ENCODE data around the gene TTC9. TPM values are rescaled to one million over a fixed set of nuclear protein-coding genes. Genes with fewer than 3 reads are reported as not detected.

TTC9 gene
- 12.9 TPM for polyA plus RNA-seq (2013, experiment 1 of 2)
- 13.8 TPM for polyA plus RNA-seq (2013, experiment 2 of 2)

- Histone ChIP-seq H3K9ac (ENCODE audit: low read depth, low read length) (peak within 1 kb of the TSS; percentile 80), H3K27me3 (ENCODE audit: insufficient read depth, low read length) (peaks cover 29% of the 10 kb centered on the region; the same call in 1 of the 2 replicates), H3K4me3 (ENCODE audit: low read length) (peak within 1 kb of the TSS; percentile 91), H3K9me3 (ENCODE audit: insufficient read depth, low read depth, low read length) (no peaks in the 10 kb centered on the region), H3K36me3 (ENCODE audit: insufficient read depth, low read length) (no peaks in the 10 kb centered on the region), H3K27ac (ENCODE audit: low read depth, low read length) (peak within 1 kb of the TSS; percentile 37; the same call in 1 of the 2 replicates), H3K4me1 (ENCODE audit: insufficient read depth, low read length) (peaks cover 47% of the 10 kb centered on the region)
- WGBS, result under 1% methylated on average over 105 of the region's 105 CpGs
Observed at GRCh38 chr14:70641548-70642302, at the start of gene TTC9. TSS of gene TTC9 (plus strand) at chr14:70641916. CDS start at chr14:70642130, 214 bp downstream.

- WGBS, result 95% methylated on average over 9 of the region's 9 CpGs
- no peak overlapping the region for H3K27ac ChIP-seq (ENCODE audit: low read depth, low read length)
- no peaks in the 10 kb centered on the region for H3K9me3 ChIP-seq (ENCODE audit: insufficient read depth, low read depth, low read length)
- peaks cover 4% of the 10 kb centered on the region for H3K4me1 ChIP-seq (ENCODE audit: insufficient read depth, low read length)
- no peak overlapping the region for H3K4me3 ChIP-seq (ENCODE audit: low read length)
- peaks cover 83% of the 10 kb centered on the region for H3K36me3 ChIP-seq (ENCODE audit: insufficient read depth, low read length)
- no peak overlapping the region for H3K9ac ChIP-seq (ENCODE audit: low read depth, low read length)
- no peaks in the 10 kb centered on the region for H3K27me3 ChIP-seq (ENCODE audit: insufficient read depth, low read length)
Observed at GRCh38 chr14:70594461-70594860, 47.3 kb upstream of the TTC9 start.

- Histone ChIP-seq H3K36me3 (ENCODE audit: insufficient read depth, low read length) (peaks cover 72% of the 10 kb centered on the region), H3K4me3 (ENCODE audit: low read length) (no peak overlapping the region), H3K27ac (ENCODE audit: low read depth, low read length) (no peak overlapping the region), H3K27me3 (ENCODE audit: insufficient read depth, low read length) (no peaks in the 10 kb centered on the region), H3K9me3 (ENCODE audit: insufficient read depth, low read depth, low read length) (no peaks in the 10 kb centered on the region), H3K4me1 (ENCODE audit: insufficient read depth, low read length) (peaks cover 7% of the 10 kb centered on the region), H3K9ac (ENCODE audit: low read depth, low read length) (no peak overlapping the region)
- 92% methylated on average over 9 of the region's 9 CpGs for WGBS
Observed at GRCh38 chr14:70595443-70596185, 46.1 kb upstream of the TTC9 start.

GRCh38 chr14:70597731-70598130 is 44.0 kb upstream of the TTC9 start:
- WGBS, result 100% methylated on average over 3 of the region's 3 CpGs
- H3K27ac ChIP-seq (ENCODE audit: low read depth, low read length), result no peak overlapping the region

GRCh38 chr14:70599345-70599744 is 42.4 kb upstream of the TTC9 start:
- H3K9ac ChIP-seq (ENCODE audit: low read depth, low read length), result no peak overlapping the region
- WGBS, result 84% methylated on average over 1 of the region's 1 CpG

More at GRCh38 chr14:70597731-70598130, 44.0 kb upstream of the TTC9 start:
- peaks cover 51% of the 10 kb centered on the region for H3K36me3 ChIP-seq (ENCODE audit: insufficient read depth, low read length)
- no peak overlapping the region for H3K4me3 ChIP-seq (ENCODE audit: low read length)
- no peaks in the 10 kb centered on the region for H3K27me3 ChIP-seq (ENCODE audit: insufficient read depth, low read length)
- peaks cover 7% of the 10 kb centered on the region for H3K4me1 ChIP-seq (ENCODE audit: insufficient read depth, low read length)
- no peak overlapping the region for H3K9ac ChIP-seq (ENCODE audit: low read depth, low read length)
- H3K9me3 ChIP-seq (ENCODE audit: insufficient read depth, low read depth, low read length), result no peaks in the 10 kb centered on the region

GRCh38 chr14:70600382-70601157 is 41.1 kb upstream of the TTC9 start, which contains the start of gene MED6:
TSS of gene MED6 (minus strand) at chr14:70600655. CDS start at chr14:70600637, 18 bp downstream.
- Histone ChIP-seq H3K27ac (ENCODE audit: low read depth, low read length) (peak within 1 kb of the TSS; percentile 72), H3K9me3 (ENCODE audit: insufficient read depth, low read depth, low read length) (no peaks in the 10 kb centered on the region)

More at GRCh38 chr14:70599345-70599744, 42.4 kb upstream of the TTC9 start:
- H3K27me3 ChIP-seq (ENCODE audit: insufficient read depth, low read length), result no peaks in the 10 kb centered on the region; the same call in 1 of the 2 replicates
- H3K27ac ChIP-seq (ENCODE audit: low read depth, low read length), result no peak overlapping the region
- peaks cover 35% of the 10 kb centered on the region for H3K36me3 ChIP-seq (ENCODE audit: insufficient read depth, low read length)
- H3K4me3 ChIP-seq (ENCODE audit: low read length), result peak overlapping the region; percentile 88
- no peaks in the 10 kb centered on the region for H3K9me3 ChIP-seq (ENCODE audit: insufficient read depth, low read depth, low read length)
- peaks cover 7% of the 10 kb centered on the region for H3K4me1 ChIP-seq (ENCODE audit: insufficient read depth, low read length)

GRCh38 chr14:70601162-70601561 is 40.6 kb upstream of the TTC9 start:
- Histone ChIP-seq H3K4me1 (ENCODE audit: insufficient read depth, low read length) (peaks cover 7% of the 10 kb centered on the region), H3K27ac (ENCODE audit: low read depth, low read length) (peak overlapping the region; percentile 8; the same call in 1 of the 2 replicates), H3K36me3 (ENCODE audit: insufficient read depth, low read length) (peaks cover 16% of the 10 kb centered on the region), H3K4me3 (ENCODE audit: low read length) (peak overlapping the region; percentile 65), H3K9ac (ENCODE audit: low read depth, low read length) (peak overlapping the region; percentile 61), H3K27me3 (ENCODE audit: insufficient read depth, low read length) (no peaks in the 10 kb centered on the region; the same call in 1 of the 2 replicates), H3K9me3 (ENCODE audit: insufficient read depth, low read depth, low read length) (no peaks in the 10 kb centered on the region)
- 73% methylated on average over 3 of the region's 3 CpGs for WGBS

More at GRCh38 chr14:70600382-70601157, 41.1 kb upstream of the TTC9 start, which contains the start of gene MED6:
- Histone ChIP-seq H3K4me3 (ENCODE audit: low read length) (peak within 1 kb of the TSS; percentile 88), H3K27me3 (ENCODE audit: insufficient read depth, low read length) (no peaks in the 10 kb centered on the region; the same call in 1 of the 2 replicates), H3K36me3 (ENCODE audit: insufficient read depth, low read length) (peaks cover 22% of the 10 kb centered on the region), H3K9ac (ENCODE audit: low read depth, low read length) (peak within 1 kb of the TSS; percentile 90), H3K4me1 (ENCODE audit: insufficient read depth, low read length) (peaks cover 7% of the 10 kb centered on the region)
- WGBS, result 2% methylated on average over 41 of the region's 43 CpGs

- Histone ChIP-seq H3K9me3 (ENCODE audit: insufficient read depth, low read depth, low read length) (no peaks in the 10 kb centered on the region), H3K4me1 (ENCODE audit: insufficient read depth, low read length) (peaks cover 7% of the 10 kb centered on the region), H3K27me3 (ENCODE audit: insufficient read depth, low read length) (no peaks in the 10 kb centered on the region; the same call in 1 of the 2 replicates), H3K36me3 (ENCODE audit: insufficient read depth, low read length) (peaks cover 5% of the 10 kb centered on the region; the same call in 1 of the 2 replicates), H3K27ac (ENCODE audit: low read depth, low read length) (no peak overlapping the region), H3K9ac (ENCODE audit: low read depth, low read length) (no peak overlapping the region), H3K4me3 (ENCODE audit: low read length) (no peak overlapping the region)
- WGBS, result 72% methylated on average over 1 of the region's 2 CpGs
Observed at GRCh38 chr14:70602254-70602653, 39.5 kb upstream of the TTC9 start.

GRCh38 chr14:70611216-70611615 is 30.5 kb upstream of the TTC9 start:
- 0 out of 2 replicates have a peak, but pooled peaks cover 3% of the 10 kb centered on the region for H3K27me3 ChIP-seq (ENCODE audit: insufficient read depth, low read length)
- H3K4me3 ChIP-seq (ENCODE audit: low read length), result no peak overlapping the region
- H3K9ac ChIP-seq (ENCODE audit: low read depth, low read length), result no peak overlapping the region
- no peaks in the 10 kb centered on the region for H3K36me3 ChIP-seq (ENCODE audit: insufficient read depth, low read length)
- WGBS, result 86% methylated on average over 2 of the region's 3 CpGs
- no peaks in the 10 kb centered on the region for H3K9me3 ChIP-seq (ENCODE audit: insufficient read depth, low read depth, low read length)
- H3K4me1 ChIP-seq (ENCODE audit: insufficient read depth, low read length), result no peaks in the 10 kb centered on the region
- H3K27ac ChIP-seq (ENCODE audit: low read depth, low read length), result no peak overlapping the region

- Histone ChIP-seq H3K4me3 (ENCODE audit: low read length) (no peak overlapping the region), H3K9me3 (ENCODE audit: insufficient read depth, low read depth, low read length) (no peaks in the 10 kb centered on the region), H3K27me3 (ENCODE audit: insufficient read depth, low read length) (no peaks in the 10 kb centered on the region), H3K27ac (ENCODE audit: low read depth, low read length) (no peak overlapping the region), H3K36me3 (ENCODE audit: insufficient read depth, low read length) (no peaks in the 10 kb centered on the region), H3K9ac (ENCODE audit: low read depth, low read length) (no peak overlapping the region), H3K4me1 (ENCODE audit: insufficient read depth, low read length) (no peaks in the 10 kb centered on the region)
- 95% methylated on average over 2 of the region's 3 CpGs for WGBS
Observed at GRCh38 chr14:70616646-70617045, 25.1 kb upstream of the TTC9 start.

Data from HUES64 (cell line).